OCI-M2 (cell line): ENCODE data around the gene PLAC8.
"Not testable (repeated sequence)": the region's sequence is repeated elsewhere in the genome, so short reads cannot be mapped to it uniquely, and the experiment has no call there.

ENCODE experiments used
- DNase-seq: peaks from one replicate; lab custom pipeline; 2025; ENCODE audit not compliant: unreplicated experiment; lab: John Stamatoyannopoulos, UW

Gene PLAC8, protein sequence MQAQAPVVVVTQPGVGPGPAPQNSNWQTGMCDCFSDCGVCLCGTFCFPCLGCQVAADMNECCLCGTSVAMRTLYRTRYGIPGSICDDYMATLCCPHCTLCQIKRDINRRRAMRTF

DNA sequence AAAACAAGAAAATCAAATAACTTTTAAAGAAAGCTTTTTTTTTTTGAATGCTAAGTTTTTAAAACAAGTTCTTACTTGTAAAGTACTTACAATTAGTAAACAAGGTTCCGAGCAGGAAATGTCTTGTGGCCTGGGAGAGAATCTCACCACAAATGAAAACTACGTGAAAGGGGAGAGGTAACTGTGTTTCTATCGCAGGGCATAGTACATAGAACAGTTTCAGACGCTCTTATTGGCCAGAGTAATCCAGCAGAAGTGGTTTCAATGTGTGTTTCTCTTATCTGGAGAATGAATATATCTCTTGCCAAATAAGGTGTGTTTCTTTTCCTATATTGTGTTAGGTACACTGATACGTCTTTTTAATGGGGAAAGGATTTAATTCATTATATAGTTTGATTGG lies at the start of gene PLAC8:
Gene PLAC8 (minus strand): TSS at position 154 of the 400 bp plus-strand sequence. CDS start 6,808 bp downstream, outside the sequence.
- DNase-seq = no peak

DNA sequence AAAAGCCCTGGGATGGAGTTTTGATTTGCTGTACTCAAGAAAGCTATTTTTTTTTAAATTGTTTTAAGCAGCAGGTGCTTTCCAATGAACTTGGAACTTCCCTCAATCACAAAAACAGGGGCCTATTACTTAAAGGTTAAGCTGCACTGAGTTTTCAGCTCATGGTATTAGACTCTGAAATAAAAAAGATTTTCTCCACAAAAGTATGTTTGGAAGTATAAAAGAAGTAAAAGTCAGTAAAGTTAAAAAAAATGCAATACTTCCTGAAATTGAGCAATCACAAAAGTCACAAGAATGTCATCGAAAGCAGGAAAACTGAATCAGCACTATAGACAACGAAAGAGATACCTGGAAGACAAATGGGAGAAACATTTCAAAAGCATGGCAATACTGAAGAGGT lies 38.9 kb upstream of the PLAC8 start:
- DNase-seq = no peak

DNA sequence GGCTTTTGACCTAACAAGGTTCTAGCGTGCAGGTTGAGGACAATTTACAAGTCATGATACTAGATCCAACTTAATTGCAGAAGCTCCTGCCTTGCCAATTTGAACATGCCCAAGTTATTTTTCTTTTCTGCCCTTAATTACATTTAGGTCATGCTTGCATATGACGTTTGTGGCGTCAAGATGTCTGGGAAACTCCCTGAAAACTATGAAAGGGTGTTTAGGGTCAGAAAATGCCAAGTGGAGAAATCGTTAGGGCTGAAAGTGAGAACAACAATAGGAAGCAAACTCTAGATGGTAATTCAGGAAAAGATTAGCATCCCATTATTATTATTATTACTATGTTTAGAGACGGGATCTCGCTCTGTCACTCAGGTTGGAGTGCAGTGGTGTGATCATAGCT lies 38.2 kb upstream of the PLAC8 start:
- DNase-seq = no peak

DNA sequence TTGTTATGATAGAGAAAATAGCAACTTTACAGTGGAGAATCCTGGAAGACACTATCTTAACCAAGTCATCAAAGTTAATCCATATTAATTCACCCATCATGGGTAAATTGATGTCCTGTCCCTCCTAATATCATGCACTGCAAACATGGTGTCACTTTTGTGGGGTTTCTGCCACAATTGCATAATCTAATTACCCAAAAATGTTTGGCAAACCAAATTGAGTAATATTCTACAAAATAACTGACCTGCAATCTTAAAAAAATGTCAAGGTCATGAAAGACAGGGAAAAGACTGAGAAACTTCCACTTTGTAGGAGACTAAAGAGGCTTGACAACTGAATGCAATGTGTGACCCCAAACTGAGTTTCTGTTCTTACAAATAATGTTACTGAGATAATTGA lies 37.1 kb upstream of the PLAC8 start:
- DNase-seq = no peak

DNA sequence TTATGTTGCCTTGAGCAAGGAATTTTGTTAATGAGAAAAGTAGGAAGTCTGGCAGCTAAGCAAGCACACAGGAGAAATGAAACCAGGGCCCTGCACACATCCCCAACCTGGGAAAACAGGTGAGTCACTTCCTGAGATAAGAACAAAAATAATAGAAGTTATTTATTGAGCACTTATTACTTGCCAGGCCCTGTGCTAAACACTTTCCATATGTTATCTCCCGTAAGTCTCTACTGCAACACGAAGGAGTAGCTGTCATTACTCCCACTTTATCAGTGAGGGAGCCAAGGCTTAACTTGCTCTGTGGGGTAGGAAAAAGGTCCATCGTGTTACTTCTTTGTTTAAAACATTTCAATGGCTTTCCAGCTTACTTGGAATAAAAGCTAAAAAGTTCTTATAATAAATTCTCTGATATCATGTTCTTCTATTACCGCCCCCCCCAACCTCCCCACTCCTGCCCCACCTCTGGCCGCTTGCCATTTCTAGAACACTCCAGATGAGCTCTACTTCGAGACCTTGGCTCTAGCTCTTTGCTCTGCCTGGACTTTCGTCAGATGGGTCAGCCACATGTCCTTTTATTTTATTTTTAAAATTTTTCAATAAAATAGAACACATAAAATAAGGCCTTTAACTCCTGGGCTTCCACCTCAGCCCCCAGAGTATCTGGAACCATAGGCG lies 36.3 kb upstream of the PLAC8 start:
- no peak for DNase-seq

DNA sequence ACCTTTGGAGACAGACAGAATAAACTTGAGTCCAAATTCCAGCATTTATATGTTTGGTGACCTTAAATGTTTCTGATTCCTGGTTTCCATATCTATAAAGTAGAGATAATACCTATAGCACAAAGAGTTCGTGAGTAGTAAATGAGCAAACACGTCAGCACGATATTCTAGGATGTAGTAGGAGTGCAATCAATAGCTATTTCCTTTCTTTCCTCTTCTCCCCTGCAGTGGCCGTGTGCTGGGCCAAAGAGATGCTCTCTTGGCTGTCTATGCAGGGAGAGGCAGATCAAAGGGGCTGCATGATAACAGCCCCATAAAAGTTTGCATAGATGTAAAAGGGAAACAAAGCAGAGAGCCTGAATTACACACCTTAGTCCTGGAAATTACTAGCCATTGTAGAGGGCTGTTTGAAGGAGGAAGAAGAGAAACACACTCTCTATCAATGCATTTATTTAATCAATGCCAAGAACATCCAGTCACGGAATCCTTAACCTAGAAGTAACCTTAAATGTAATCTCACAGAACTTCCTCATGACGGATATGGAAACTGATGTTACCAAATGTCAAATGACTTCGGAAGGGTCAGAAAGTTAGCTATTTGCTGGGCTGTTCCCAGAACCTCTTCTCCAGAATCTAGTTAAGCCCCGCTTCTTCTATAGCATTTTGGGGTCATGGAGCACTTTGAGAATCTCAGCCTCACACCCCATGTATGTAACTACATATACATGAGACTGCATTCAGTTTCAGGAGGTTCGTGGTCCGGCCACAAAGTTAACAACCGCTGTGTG lies 35.5 kb upstream of the PLAC8 start:
- DNase-seq = no peak

DNA sequence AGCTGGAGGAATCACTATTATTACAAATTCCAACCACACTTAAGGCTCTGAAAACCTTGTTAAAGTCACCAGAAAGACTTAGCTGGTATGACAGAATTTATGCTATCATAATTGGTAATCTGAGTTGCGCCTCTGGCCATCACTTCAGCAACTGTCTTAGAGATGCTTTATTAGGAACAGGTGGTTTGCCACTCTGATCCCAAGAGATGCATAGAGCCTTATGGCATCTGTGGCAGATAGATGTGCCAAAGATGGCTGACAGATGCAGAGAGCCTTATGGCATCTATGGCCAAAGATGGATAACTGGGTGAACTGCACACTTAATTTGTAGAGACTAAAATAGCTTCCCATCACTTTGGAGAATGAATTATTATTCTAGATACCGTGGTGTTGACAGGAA lies 32.3 kb upstream of the PLAC8 start:
- no peak for DNase-seq

DNA sequence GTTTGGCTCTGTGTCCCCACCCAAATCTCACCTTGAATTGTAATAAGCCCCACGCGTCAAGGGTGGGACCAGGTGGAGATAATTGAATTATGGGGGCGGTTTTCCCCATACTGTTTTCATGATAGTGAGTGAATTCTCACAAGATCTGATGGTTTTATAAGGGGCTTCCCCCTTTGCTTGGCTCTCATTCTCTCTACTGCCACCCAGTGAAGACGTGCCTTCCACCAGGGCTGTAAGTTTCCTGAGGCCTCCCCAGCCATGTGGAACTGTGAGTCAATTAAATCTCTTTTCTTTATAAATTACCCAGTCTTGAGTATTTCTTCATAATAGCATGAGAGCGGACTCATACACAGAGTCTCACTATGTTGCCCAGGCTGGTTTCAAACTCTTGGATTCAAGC lies 31.2 kb upstream of the PLAC8 start:
- DNase-seq = not testable (repeated sequence)

DNA sequence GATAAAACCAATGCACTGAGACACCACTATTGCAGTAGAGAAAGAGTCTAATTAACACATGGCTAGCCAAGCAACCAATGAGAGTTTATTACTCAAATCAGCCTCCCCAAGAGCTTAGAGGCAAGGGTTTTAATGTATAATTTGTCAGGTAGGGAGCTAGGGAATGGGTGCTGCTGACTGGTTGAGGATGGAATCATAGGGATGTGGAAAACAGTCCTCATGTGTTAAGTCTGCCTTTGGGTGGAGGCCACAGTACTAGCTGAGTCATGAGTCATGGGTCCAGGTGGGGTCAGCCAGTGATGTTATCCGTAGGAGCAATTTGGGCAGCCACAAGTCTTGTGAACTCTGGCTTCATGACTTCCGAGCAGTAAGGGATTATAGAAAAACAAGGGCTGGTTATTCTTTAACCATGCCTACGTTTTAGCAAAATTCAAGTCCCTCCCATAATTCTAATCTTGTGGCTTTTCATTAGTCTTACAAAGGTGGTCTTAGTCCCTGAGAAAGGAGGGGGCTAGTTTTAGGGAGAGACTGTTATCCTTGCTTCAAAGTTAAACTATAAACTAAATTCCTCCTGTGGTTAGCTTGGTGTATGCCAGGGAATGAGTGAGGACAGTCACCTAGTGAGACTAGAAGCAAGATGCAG lies 25.1 kb upstream of the PLAC8 start:
- DNase-seq = no peak

DNA sequence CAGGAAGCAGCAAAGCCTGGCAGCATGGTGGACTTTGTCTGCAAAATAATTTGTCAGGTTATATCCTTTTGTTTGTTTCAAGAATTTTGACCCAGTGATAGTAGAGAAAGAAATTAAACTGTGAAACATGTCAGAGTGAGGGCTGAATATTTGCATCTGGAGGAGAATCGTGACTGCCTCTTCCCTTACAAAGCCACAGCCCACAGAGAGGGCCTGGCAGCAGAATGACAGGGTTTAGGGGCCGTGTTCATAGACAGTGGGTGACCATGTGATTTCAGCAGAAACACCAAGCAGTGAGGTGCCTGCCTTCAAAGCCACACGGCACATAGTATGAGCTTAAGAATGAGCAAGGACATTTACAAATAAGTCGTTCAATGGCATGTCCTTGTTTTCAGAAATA lies 24.4 kb upstream of the PLAC8 start:
- no peak for DNase-seq

DNA sequence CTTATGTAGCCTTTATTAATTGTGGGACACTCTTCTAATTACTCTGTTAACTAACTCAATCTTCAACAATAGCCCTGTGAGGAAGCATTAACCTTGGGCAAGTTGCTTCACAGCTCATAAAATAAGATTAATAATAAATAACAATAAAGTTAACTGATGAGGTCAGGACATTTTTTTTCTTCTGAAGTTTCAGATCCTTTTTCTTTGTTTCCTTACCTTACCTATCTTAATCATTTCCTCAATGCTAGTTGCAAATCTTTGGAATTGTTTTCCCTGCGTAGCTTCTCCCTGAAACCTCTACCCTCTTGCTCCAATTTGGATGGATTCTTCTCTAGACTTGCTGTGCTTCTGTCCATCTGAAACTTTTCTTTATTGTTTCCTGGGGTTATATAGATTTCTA lies 17.5 kb upstream of the PLAC8 start:
- DNase-seq = no peak

DNA sequence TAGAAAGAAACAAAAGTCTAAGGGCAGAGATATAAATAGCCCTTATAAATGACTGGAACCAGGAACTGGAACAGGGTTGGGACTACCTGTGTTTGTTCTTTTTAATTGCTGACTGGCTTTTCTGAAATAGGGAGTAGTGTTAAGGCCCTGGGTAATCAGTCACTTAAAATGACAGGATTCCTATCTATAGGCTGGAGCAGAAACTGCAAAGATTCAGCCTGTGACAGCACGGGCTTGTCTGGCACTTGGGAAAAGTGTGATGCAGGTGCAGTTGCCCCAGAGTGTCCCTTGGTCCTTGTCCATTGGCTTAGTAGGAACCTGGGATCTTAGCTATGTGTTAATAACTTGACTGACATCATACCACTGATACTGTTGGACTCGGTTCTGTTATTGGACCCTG lies 14.7 kb upstream of the PLAC8 start:
- no peak for DNase-seq

DNA sequence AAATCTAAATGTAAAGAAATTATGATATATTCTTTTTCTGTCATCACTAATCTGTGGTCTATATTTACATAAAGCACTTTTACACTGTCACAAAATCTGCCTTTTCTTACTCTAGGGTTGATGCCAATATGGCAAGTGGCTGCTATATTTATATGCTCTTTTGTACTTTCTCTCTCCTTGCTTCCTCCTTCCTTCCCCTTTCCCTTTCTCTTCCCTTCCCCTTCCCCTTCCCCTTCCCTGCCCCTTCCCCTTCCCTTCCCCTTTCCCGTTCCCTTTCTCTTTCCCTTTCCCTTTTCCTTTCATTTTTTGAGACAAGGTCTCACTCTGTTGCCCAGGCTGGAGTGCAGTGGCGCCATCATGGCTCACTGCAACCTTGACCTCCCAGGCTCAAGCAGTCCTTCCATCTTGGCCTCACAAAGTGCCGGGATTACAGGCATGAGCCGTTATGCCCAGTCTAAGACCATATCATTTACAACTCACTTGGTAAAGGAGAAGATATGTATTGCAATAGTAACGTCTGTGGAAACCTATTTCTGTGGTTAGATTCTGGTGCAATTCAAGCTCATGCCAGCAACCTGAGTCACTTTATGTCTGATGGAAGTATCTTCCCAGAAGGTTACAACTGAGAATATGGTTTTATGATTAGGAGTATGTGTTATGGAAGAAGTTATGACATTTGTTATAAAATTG lies 13.9 kb upstream of the PLAC8 start:
- no peak for DNase-seq

DNA sequence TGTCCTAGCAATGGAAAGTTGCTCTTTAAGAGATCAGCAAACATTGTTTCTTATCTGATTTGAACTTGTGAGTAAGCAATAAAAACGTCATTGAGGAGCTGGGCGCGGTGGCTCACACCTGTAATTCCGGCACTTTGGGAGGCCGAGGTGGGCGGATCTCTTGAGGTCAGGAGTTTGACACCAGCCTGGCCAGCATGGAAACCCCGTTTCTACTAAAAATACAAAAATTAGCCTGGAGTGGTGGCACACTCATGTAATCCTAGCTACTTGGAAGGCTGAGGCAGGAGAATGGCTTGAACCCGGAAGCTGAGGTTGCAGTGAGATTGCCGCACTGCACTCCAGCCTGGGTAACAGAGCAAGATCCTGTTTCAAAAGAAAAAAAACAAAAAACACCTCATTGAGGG lies 11.2 kb upstream of the PLAC8 start:
- no peak for DNase-seq

DNA sequence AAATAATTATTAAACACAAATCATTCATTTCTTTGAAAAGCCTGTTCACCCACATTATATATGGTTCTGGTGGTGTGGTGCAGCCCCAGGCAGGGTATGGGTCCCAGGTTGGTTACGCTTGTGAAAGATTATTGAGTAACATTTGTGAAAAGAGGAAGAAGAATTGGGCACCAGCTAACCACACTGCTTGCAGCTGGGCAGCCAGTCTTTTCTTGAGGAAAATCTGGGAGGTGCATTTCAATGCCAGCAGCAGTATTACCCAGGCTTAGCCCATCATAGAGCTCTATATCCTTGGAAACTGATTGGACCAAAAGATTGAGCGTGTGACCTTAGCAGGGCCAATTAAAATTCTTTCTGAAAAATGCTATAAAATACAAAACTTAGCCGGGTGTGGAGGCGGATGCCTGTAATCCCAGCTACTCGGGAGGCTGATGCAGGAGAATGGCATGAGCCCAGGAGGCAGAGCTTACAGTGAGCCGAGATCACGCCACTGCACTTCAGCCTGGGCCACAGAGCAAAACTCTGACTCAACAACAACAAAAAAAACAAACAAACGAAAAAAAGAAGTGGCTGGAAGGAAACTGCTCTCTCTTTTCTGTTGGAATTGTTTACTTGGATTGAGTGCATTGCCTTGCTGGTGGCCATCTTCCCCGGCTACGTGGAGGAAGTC lies 9.7 kb upstream of the PLAC8 start:
- no peak for DNase-seq

DNA sequence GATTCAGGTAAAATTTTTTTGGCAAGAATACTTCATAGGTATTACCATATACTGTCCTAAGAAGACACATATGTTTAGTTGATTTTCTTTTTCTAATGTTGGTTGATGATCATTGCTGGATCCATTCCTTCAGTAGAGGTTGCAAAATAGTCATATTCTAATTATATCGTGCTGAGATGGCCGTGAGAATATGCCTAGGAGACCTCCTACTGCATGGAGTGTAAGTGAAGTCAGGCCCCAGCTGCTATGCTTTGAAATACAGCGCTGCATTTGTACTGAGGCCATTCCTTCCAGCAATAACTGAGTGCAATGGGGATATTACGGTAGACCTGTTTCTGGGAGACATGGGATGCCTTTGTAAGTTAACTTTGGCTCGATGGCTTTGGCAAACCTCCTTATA lies 6.7 kb upstream of the PLAC8 start:
- DNase-seq = no peak

DNA sequence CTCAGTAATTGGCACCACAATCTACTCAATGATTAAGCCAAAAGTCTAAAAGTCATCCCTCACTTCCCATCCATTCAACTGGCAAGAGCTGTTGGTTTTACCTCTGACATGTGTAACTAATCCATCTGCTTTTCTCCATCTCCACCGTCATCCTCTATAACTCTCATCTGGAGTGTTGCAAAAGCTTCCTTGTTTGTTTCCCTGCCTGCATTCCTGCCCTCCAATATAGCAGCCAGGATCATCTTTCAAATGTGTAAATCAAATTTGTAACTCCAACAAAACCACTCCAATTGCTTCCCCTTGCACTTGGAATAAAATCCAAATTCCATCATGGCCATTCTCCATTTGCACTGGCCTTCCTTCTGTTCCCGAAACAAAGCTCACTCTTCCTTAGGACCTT lies 4.3 kb upstream of the PLAC8 start:
- no peak for DNase-seq

DNA sequence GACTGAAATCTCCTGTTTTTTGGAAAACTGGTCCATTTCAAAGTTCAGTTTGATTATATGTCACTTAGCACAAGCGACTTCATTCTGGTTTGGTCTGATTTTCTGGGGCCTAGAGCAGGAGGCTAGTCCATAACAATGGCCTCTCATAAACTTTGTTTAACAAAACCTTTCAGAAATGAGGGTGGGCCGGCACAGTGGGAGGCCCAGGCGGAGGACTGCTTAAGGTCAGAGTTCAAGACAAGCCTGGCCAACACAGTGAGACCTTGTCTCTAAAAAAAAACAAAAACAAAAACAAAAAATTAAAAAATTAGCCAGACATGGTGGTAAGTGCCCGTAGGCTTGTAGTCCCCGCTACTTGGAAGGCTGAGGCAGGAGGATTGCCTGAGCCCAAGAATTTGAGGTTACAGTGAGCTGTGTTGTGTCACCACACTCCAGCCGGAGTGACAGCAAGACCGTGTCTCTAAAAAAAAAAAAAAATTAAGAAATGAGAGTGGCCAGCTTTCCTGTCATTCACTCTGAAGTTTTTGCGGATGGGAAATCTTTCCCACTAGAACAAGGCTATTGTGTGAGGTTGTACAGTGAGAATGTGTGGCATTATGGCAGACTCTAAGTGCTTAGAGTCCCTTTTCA lies 1.2 kb upstream of the PLAC8 start:
- no peak for DNase-seq

DNA sequence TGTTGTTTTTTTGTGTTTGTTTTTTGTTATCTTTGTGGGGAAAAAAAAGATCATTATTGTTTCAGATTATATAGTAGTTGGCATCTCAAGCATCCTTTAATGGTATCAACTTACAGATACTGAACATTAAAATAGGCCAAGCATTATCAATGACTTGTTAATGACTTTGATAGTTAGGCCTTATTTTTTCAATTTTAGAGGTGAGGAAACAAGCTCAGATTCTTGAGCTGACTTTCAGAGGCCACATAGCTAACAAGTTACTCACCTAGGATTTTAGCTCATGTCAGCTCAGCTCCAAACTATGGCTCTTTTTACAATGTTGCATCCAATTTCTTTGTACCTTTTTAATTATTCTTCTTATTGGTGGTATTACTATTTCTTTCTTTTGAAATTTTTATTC lies 471 bp upstream of the PLAC8 start:
- no peak for DNase-seq

DNA sequence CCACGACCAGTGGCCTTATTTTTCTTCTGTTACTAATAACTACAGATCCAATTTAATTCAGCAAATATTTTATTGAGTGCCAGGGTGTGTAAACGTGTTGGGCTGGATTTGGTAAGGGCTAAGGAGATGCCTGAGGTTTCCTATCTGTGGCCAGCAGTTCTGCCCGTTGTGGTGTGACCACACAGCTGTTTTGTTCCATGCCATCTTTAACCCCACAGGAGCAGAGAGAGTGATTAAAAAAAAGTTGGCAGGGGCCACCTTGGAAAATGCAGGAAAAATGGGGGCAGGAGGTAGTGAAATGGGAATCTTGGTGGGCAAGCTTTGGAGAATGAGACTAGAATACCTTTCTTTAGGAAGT lies 1.1 kb downstream of the PLAC8 start:
- no peak for DNase-seq
